Smooth muscle cell of bladder (primary cell): ENCODE data around the gene EFNA4. TPM values are rescaled to one million over a fixed set of nuclear protein-coding genes. Genes with fewer than 3 reads are reported as not detected.

Source experiments
- total RNA-seq: library from RNA; depleted of rRNA; stranded (reverse); fragments of >200 nt; gene quantifications from 2 replicates; pipeline ENCODE4 v1.2.3, GENCODE V29; 2014

The EFNA4 gene, protein sequence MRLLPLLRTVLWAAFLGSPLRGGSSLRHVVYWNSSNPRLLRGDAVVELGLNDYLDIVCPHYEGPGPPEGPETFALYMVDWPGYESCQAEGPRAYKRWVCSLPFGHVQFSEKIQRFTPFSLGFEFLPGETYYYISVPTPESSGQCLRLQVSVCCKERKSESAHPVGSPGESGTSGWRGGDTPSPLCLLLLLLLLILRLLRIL
- 3.7 and 4.0 TPM in 2 replicates for total RNA-seq

DNA sequence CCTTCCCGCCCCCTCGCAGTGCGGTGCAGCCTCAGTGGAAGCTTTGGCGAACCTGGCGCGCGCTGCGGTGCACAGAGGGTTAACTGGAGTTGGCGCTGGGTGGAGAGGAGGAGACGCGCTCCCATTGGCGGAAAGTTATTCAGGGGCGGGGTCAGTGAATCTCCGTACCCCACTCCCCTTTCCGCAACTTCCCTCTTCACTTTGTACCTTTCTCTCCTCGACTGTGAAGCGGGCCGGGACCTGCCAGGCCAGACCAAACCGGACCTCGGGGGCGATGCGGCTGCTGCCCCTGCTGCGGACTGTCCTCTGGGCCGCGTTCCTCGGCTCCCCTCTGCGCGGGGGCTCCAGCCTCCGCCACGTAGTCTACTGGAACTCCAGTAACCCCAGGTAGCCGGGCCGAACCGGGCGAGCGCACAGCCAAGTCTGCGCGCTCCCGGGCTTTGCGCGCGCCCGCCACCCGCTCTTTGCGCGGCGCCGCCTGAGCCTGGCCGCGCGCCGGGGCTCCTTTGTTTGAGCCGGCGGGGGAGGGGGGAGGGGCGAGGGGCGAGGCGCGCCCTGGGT lies at the start of gene EFNA4:
TSS of gene EFNA4 (plus strand) at position 191 of the 561 bp plus-strand sequence. CDS start at position 275, 84 bp downstream.

DNA sequence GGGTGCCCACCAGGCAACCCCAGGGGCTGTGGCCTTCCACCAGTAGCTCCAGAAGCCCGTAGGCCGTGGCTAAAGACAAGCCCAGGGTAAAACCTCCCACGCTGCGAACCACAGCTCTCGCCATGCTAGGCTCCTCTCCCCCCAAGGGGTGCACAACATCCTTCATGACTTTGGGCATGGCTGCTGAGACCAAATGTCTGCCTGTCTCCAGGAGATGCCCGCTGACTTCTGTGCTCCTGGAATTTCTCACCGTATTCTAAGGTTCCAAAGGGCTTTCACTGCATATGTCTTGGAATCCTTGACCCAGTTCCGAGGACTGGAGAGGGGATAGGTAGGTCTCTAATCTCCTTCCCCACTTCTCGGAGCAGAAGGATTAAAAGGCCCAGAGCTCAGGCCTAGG lies 30.0 kb upstream of the EFNA4 start, which contains the start of the genes DCST1 and DCST2:
TSS of gene DCST1 (plus strand) at position 301 of the 400 bp plus-strand sequence. CDS start 213 bp downstream, outside the sequence.
TSS of gene DCST2 (minus strand) at position 258 of the 400 bp plus-strand sequence. CDS start at position 178, 80 bp downstream.

DNA sequence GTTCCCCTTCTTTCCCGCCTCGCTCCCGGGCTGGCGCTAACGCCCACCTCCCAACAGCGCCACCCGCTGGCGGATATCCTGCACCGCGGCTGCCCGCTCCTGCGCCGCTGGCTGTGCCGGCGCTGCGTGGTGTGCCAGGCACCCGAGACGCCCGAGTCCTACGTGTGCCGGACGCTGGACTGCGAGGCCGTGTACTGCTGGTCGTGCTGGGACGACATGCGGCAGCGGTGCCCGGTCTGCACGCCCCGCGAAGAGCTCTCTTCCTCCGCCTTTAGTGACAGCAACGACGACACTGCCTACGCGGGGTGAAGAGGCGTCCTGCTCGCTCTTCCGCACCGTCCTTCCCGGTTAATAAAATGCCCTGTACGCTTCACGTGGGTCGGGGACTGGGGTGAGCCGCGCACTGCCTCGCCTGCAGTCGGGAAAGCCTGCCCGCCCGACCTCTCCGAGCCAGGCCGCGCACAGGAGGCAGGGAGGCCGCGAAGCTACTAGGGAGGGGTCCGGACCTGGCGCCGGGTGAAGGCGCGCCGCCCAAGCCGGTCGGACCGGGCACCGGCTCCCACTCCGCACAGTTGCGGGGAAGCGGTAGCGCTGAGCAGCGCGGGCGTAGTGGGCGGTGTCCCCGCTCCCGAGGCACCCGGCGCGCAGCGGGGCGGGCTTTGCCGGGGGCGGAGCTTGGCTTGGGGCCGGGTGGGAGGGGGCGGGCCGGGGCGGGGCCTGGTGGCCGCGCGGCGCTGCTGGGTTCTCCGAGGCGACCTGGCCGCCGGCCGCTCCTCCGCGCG lies 12.8 kb upstream of the EFNA4 start, which contains the start of gene ADAM15:
TSS of gene ADAM15 (plus strand) at position 757 of the 782 bp plus-strand sequence. CDS start 71 bp downstream, outside the sequence.

DNA sequence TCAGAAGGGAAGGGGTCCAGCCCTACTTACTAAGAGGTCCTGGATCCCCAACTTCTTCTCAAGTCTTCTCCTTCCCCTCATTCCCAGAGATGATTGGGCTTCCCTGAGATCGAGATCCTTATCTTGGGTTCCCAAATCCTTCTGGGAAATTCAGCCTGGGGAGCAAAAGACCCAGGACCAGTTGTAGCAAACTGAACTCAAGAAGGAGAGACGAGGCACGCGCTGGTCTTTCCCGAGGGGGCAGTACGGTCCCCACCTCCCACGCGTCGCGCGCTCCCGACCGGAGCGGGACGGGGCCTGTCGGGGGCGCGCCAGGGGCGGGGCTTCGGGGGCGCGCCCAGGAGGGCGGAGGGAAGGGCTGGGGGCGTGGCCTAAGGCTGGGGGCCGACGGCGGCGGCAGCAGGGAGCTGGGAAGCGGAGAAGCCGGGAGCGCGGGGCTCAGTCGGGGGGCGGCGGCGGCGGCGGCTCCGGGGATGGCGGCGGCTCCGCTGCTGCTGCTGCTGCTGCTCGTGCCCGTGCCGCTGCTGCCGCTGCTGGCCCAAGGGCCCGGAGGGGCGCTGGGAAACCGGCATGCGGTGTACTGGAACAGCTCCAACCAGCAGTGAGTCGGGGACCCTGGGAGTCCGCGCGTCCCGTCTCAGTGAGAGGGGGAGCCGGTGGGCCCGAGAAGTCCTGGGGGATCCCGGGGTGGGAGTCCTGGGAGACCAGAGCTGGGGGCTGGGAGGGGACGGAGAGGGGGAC lies 15.1 kb downstream of the EFNA4 start, which contains the start of gene EFNA3:
TSS of gene EFNA3 (plus strand) at position 369 of the 741 bp plus-strand sequence. CDS start at position 474, 105 bp downstream.

Other genes starting within 250 kb of the EFNA4 start
- under 0.01 and 0.18 TPM in 2 replicates for gene KCNN3, start 193.5 kb upstream of the EFNA4 start, total RNA-seq
- gene PMVK, start 127.0 kb upstream of the EFNA4 start, total RNA-seq: 5.1 and 5.5 TPM in 2 replicates
- gene PBXIP1, start 107.6 kb upstream of the EFNA4 start, total RNA-seq: 97.0 and 105 TPM in 2 replicates
- 13.1 and 15.1 TPM in 2 replicates for gene PYGO2, start 102.0 kb upstream of the EFNA4 start, total RNA-seq
- 180 and 202 TPM in 2 replicates for gene SHC1, start 93.0 kb upstream of the EFNA4 start, total RNA-seq
- 17.4 and 25.2 TPM in 2 replicates for gene CKS1B, start 89.1 kb upstream of the EFNA4 start, total RNA-seq
- 17.2 and 18.7 TPM in 2 replicates for gene FLAD1, start 80.4 kb upstream of the EFNA4 start, total RNA-seq
- gene LENEP, start 70.2 kb upstream of the EFNA4 start, total RNA-seq: 0.18 and 0.28 TPM in 2 replicates
- 9.1 and 10.8 TPM in 2 replicates for gene ZBTB7B, start 60.9 kb upstream of the EFNA4 start, total RNA-seq
- gene DCST2, start 30.0 kb upstream of the EFNA4 start, total RNA-seq: under 0.01 TPM in 2 replicates
- gene DCST1, start 29.9 kb upstream of the EFNA4 start, total RNA-seq: not detected in 2 replicates
- 46.2 and 70.4 TPM in 2 replicates for gene ADAM15, start 12.4 kb upstream of the EFNA4 start, total RNA-seq
- 0.14 and 0.83 TPM in 2 replicates for gene EFNA3, start 15.1 kb downstream of the EFNA4 start, total RNA-seq
- gene EFNA1, start 64.1 kb downstream of the EFNA4 start, total RNA-seq: 0.71 and 1.1 TPM in 2 replicates
- 35.4 and 37.4 TPM in 2 replicates for gene SLC50A1, start 72.1 kb downstream of the EFNA4 start, total RNA-seq
- gene DPM3, start 76.8 kb downstream of the EFNA4 start, total RNA-seq: 45.9 and 52.1 TPM in 2 replicates
- 119 and 168 TPM in 2 replicates for gene KRTCAP2, start 109.6 kb downstream of the EFNA4 start, total RNA-seq
- gene TRIM46, start 110.1 kb downstream of the EFNA4 start, total RNA-seq: 2.3 and 2.5 TPM in 2 replicates
- 19.9 and 26.1 TPM in 2 replicates for gene THBS3, start 144.2 kb downstream of the EFNA4 start, total RNA-seq
- gene MTX1, start 145.0 kb downstream of the EFNA4 start, total RNA-seq: 42.7 and 44.5 TPM in 2 replicates
- 3.0 and 5.5 TPM in 2 replicates for gene ENTREP3, start 191.7 kb downstream of the EFNA4 start, total RNA-seq
- gene SCAMP3, start 198.6 kb downstream of the EFNA4 start, total RNA-seq: 34.3 and 37.8 TPM in 2 replicates
- 19.9 and 32.4 TPM in 2 replicates for gene CLK2, start 209.8 kb downstream of the EFNA4 start, total RNA-seq
- gene HCN3, start 213.7 kb downstream of the EFNA4 start, total RNA-seq: 0.71 and 1.0 TPM in 2 replicates
- under 0.01 TPM in 1 of 2 replicates, not detected in the other for gene PKLR, start 237.7 kb downstream of the EFNA4 start, total RNA-seq
- 357 and 395 TPM in 2 replicates for gene FDPS, start 245.1 kb downstream of the EFNA4 start, total RNA-seq